ENCODE results near the gene CPM.
A peak's percentile ranks its signal among the peaks of the same experiment; 100 is the strongest.

CPM gene

DNA sequence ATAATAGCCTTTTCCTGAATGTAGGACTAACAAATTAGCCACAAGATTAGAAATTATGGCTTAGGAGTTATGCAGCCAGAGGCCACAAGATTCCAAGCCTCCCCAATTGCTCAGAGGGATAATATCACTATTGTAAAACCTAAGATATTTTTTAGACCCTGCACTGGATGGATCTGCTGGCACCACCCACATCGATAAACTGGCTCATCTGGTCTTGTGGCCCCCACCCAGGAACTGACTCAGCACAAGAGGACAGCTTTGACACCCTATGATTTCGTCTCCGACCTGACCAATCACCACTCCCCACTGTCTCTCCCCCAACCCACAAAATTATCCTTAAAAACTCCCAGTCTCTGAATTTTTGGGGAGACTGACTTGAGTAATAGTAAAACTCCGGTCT lies 54.7 kb downstream of the CPM start:
- DNase-seq (ENCODE audit: low spot score): no peak

DNA sequence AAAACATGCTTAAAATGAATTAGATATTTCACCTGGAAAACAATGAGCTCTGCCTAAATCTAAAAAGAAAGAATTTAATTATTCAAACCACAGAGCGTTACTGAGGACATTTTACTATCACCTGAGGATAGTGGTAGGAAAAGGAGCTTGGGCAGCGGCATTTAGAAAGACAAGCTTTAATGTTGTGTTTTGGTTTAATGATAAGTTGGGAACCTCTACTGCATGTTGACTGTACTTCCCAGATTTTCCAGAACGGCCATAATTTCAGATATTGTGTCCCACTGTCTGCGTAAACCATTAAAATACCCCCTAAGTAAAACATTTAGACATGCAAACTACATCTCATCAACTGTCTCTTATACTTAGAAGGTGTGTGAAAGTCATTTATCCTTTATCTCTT lies 55.4 kb downstream of the CPM start:
- no peak for DNase-seq (ENCODE audit: low spot score)

DNA sequence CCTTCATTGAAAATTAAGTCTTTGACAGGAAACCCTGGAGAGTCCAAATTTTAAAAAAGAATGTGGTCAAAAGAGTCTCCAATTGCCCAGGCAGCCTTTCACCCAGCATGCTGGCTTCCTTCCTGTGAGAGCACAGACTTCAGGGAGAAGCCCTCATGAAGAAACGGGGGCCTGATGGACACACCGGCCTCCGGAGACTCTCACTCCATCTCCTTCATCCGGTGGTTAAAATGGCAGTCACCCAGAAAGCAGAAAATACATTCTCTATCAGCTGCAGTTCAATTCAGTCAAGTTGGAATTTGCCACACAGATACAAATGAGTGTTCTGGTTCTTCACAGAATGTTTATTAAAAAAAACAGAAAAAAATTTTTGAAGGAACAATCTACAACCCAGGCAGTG lies 56.5 kb downstream of the CPM start:
- no peak for DNase-seq (ENCODE audit: low spot score)

DNA sequence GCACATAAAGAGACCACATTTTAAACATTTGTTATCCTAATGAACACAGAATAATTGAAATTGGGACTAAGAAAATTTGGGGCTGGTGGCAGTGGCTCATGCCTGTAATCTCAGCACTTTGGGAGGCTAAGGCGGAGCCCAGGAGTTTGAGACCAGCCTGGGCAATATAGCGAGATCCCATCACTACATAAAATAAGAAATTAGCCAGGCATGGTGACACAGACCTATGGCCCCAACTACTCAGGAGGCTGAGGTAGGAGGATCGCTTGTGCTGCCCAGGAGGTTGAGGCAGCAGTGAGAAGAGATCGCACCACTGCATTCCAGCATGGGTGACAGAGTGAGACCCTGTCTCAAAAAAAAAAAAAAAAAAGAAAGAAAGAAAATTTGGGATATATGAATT lies 59.7 kb downstream of the CPM start:
- no peak for DNase-seq (ENCODE audit: low spot score)

DNA sequence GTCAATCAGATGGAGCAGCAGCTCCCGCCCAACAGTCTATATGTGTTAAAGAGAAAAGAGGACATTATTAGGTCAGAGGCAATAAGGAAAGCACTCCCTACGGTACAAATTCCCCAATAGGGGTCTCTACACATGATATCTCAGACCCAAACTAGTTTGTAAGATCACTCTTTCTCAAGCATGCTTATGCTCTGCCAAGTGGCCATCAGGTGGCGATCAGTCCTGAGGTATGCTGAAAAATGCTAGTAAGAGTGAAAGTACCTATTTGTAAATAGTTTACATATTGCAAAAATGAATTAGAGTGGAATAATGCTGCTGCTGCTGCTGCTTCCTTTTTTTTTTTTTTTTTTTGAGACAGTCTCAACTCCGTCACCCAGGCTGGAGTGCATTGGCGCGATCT lies 61.0 kb downstream of the CPM start:
- DNase-seq (ENCODE audit: low spot score): peak; percentile 33

DNA sequence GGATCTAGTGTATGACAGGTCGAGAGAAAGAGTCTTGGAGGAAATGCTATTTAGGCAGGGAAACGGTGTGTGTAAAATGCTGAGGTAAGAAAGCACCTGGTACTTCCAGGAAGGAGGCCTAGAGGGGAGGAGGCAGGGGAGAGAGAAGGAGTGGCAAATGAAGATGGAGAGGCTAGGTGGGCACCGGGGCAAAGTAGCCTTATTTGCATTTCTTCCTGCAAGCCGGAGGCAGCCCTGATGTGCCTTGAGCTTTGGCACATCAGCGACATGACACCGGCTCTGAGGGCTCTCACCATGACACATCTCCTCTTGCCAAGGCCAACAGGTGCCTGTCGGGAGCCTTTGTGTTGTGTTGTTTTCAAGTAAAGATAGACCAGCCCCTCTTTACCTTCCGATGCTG lies 61.6 kb downstream of the CPM start:
- no peak for DNase-seq (ENCODE audit: low spot score)

DNA sequence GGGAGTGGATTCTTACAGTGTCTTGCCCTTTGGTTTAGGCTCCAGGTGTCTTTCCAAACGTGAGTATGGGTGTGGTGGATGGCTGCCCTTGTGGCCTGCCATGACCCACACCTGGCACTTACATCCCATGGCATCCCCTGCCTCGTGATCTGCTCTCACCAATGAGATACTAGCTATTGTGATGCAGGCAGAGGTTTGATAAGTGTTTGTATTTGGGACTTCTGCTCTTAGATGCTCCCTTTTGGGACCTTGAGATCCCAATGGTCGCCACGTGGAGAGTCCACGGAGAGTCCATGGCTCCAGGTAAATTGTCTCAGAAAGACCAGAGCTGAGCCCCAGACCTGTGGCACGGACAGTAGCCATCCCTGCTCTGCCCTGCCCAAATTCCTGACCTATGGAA lies 62.5 kb downstream of the CPM start:
- no peak for DNase-seq (ENCODE audit: low spot score)

DNA sequence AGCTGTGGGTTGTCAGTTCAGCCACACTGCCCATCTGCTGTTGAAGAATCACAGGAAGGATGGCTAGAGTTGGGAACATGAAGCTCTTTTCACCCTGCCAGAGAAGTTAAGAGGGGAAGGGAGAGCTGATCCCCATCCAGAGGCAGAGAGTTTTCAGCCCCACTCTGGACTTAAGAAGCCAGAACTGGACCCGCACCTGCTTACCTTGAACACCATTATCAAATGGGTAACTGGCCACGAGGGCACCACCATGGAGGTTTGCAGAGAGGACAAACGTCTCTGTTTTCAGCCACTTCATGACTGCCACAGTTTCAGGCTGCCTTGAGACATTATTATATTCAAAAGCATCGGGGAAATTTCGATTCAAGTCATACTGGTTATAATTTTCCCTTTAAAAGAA lies 63.0 kb downstream of the CPM start:
- DNase-seq (ENCODE audit: low spot score): no peak

DNA sequence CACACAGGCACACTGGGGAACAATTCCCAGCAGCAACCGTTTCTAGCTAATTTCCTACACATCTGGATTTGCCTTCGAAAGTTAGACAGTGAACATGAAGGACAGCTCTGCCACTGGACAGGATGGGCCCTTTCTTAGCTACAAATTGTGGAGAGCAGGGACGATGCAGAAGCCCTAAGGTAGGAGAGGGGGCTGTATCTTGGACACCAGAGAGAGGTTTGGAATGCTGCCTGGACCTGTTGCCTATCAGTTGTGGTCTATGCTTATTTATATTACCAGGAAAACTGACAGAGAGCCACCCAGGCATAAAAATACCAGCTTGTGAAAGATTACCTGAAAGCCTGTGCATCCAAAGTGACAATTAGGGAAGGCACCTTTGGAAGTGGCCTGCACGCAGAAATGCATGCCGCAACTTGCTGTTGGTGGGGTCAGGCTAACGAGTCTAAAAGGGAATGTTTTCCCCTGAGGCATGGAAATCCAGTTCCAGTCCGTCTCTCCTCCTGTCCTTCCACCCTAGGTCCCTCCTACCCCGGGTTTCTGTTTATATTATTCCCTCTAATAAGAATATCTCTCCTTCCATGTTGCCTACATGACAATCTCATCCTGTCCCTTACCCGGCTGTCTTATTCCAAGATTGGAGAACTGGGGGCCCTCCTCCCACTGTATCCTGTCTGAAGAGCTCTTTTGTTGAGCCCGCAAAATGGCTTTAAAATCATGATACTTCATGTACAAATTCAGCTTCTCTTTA lies 64.8 kb downstream of the CPM start:
- no peak for DNase-seq (ENCODE audit: low spot score)

DNA sequence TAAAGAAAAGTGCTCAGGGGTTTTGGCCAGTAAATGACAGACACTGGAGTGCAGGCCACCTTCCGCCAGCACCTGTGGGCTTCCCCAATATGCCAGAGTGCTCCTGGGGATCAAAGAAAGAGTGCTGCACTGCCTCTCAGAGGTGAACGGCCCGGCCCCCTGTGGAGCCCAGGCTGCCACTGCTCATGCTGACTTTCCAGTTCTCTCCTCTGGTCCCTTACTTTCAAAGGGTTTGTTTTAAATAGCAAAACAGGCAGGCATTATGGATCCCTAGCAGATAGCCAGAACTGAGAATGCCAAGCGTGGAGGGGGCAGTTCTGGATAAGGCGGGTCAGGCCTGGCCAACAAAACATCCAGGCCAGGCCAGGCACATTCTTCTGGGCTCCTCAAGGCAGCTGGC lies 65.4 kb downstream of the CPM start:
- no peak for DNase-seq (ENCODE audit: low spot score)

DNA sequence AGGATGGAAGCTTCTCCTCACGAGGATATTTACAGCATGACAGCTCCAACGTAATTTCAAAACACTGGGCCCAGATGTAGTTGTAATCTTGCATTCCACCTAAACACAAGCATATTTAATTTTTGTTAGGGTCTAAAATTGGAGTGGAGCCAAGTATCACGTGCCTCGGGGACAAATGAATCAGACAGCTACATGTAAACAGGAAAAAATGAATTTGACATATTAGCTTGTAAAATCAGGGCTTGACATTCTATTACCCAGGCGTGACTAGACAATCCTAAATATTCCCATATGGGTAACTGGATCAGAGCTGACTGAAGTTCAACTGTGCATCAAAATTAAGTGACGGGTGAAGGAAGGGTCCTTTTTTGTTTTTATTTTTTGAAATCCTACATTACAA lies 66.0 kb downstream of the CPM start:
- DNase-seq (ENCODE audit: low spot score): no peak

DNA sequence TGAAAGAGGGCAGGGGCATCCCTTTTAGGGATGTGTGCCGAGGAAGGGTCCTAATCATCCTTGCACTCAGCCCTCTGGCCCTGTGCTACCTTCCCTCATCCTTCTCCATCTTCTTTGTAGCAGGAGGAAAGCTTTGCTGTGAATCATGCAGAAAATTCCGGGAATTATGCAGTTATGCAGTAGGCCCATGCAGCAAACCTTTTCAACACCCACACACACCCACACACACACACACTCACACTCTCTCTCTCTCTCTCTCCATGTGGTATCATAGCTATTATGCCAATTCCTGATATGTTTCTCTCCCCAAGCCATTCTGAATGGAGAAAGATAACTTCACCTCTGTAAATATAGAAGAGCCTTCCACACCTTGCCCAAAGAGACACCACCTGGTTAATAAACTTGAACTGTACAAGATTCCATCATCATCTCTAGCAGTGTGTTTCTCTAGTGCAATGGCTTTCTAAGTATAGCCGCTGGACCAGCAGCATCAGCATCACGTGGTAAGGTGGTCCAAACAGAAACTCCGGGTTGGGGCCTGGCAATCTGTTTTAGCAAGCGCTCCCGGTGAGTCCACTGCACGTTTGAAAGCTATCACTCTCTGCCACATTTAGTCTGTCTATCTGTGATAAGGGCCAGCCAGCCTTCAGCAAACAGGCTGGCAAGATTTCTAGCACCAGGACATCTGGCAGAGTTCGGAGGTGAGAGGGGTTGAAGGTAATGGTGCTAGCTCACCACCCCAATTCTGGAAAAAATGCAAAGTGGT lies 67.4 kb downstream of the CPM start:
- no peak for DNase-seq (ENCODE audit: low spot score)

DNA sequence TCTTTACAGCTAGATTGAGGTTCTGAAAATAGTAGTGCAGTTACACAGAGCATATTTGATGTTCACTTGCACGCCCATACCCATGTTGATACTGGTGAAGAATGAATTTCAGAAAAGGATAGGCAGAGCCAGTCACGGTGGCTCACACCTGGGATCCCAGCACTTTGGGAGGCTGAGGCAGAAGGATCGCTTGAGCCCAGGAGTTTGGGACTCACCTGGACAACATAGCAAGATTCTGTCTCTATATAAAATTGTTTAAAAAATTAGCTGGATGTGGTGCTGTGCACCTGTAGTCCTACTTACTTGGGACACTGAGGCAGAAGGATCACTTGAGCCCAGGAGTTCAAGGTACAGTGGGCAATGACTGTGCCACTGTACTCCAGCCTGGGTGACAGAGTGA lies 68.4 kb downstream of the CPM start:
- DNase-seq (ENCODE audit: low spot score): no peak

DNA sequence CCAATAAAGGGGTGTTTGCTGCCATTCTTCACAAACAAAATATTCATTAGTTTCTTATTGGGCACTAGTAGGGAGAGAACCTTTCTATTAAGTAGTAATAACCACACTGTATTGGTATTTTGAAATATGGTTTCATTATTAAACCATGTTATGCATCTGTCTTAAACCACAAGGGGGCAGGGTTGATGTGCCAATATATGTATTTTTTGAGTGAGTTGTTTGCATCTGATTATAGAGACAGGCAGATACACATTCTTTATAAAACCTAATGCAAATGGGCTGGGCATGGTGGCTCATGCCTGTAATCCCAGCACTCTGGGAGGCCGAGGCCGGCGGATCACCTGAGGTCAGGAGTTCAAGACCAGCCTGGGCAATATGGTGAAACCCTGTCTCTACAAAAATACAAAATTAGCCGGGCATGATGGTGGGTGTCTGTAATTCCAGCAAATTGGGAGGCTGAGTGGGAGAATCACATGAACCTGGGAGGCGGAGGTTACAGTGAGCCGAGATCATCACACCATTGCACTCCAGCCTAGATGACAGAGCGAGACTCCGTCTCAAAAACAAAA lies 69.0 kb downstream of the CPM start:
- DNase-seq (ENCODE audit: low spot score): peak; percentile 34

DNA sequence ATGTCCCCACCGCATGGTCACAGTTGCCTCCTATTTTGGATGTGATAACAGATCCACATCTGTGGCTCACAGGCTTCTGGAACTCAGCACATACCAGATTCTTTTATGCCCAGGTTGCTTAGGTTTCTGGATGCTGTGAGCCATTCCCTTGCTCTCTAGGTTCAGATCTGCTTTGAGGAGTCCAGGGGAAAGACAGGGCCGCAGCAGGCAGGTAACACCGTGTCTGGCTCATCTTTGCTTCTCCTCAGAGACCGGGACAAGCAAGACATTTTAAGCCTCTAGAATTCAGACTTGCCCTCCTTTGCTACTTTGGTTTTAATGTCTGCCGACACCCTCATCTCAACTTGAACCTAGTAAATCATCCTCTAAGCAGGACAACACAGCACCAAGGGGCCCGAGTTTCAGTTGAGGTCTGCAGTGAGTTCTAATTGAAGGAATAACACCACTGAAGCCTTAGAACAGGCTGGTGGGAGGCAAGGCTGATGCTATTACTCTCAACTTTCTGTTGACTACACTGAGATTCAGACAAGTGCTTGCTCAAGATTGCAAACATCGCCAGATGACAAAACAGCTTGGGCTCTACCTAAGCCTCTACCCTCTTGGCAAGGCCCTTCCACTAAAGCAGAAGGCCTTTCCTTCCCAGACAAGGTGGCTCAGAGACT lies 69.7 kb downstream of the CPM start:
- DNase-seq (ENCODE audit: low spot score): no peak

DNA sequence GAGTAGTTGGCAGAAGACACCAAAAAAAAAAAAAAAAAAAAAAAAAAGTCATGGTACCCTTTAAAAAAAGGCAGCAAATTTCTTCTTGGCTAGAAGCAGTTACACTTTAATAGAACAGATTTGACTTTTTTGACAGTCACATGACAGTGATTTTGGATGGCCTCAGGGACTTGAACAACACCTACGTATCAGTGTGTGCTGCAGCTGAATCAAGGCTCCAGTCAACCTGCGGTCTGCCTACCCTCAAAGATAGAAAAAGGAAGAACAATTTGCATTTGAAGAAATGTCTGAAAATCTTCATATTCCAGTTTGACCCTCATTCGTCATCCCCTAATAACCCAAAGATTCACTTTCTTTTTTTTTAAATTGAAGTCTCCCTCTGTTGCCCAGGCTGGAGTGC lies 71.1 kb downstream of the CPM start:
- peak; percentile 28 for DNase-seq (ENCODE audit: low spot score)

DNA sequence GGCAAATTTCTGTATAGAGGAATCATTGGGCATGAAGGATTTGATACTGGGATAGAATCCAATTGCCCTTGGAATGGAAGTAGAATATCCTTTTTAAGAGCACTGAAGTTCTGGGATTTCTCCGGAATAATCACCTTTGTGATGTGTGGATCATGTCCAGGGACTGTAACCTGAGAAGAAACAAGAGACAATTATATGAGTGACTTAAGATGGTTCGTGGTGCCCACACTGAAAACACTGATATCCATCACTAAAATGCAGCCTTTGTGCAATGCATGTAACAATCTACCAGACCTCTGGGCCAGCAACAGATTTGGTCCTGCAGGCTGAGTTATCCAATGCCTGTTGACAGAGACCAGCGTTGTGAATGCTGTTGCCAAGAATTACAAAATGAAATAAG lies 76.5 kb downstream of the CPM start:
- no peak for DNase-seq (ENCODE audit: low spot score)

DNA sequence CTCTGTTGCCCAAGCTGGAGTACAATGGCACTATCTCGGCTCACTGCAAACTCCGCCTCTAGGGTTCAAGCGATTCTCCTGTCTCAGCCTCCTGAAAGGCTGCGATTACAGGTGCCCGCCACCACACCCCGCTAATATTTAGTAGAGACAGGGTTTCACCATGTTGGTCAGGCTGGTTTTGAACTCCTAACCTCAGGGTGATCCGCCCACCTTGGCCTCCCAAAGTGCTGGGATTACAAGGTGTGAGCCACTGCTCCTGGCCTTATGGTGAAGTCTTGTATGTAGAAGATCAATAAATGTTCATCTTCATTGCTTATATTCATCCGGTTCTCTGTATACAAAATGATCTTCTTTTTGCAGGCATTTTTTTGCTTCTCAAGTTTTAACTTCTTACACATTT lies 77.2 kb downstream of the CPM start:
- no peak for DNase-seq (ENCODE audit: low spot score)

DNA sequence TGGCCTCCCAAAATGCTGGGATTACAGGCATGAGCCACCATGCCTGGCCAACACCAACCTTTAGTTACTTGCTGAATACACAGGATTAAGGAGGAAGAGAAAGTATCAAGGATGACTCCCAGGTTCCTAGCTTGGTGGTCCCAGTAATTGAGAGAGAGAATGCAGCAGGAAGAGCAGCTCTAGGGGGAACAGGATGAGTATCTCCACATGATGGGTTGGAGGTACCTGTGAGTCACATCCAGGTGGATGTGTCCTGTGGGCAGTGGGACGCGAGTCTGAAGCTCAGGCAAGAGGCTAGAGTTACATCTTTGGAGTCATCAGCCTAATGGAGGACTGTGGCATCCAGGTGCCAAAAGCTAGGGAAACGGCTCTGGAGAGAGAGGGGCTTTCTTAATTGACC lies 77.9 kb downstream of the CPM start:
- no peak for DNase-seq (ENCODE audit: low spot score)

DNA sequence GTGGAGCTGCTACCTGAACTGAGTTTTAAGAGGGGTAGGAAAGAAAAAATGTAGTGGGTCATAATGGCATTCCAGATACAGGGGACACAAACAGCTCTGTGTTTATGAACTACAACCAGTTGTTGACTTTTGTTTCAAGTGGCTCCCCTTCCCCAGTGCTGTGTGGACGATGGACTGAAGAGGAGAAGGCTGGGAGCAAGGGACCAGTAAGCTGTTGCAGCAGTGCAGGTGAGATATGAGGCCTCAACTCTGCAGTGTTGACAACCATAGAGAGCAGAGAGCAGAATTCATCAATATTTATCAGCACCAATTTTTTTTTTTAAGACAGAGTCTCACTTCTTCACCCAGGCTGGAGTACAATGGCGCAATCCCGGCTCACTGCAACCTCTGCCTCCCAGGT lies 78.4 kb downstream of the CPM start:
- no peak for DNase-seq (ENCODE audit: low spot score)

DNA sequence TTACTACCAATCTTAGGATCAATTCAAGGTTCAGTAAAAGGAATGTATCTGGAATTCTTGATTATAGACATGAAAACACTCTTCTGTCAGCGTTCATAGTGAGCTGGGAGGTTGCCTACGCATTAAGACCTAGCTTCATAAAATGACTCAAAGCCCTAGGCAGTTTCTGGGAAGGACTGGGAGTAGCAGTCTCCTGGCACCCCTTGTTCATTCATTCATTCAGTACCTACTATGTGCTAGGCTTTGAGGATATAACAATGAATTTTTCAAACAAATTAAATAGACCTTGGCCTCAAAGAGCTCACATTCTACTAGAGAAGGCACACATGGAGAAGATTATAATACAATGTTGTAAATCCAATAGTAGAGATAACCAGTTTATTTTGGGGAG lies 78.9 kb downstream of the CPM start:
- DNase-seq (ENCODE audit: low spot score): no peak

DNA sequence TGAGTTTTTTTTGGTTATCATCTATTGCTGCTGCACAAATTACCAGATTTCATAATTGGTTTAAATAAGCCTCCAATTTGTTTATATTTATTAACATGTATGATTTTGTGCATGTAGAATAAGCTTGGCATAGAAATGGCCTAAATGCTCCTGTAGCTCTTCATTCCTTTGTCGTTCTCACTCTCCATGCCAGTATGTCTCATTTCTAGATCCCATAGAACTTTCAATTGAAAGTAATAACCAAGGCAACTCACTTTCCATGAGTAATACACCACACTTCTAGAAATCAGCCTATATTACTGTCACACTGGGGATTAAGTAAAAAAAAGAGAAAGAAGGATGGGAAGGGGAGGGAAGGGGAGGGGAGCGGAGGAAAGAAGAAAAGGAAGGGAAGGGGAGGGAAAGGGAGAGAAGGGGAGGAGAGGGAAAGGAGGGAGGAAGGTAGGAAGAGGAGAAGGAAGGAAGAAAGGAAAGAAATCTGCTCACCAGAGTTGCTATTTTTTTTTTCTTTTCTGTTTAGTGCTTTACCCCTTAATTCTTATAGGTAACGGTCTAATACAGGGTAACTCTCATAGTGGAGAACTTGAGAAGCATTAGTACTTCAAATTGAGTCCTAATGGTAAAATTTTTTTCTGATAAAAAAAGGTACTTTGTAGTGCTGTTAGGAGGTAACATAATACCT lies 79.4 kb downstream of the CPM start:
- DNase-seq (ENCODE audit: low spot score): no peak
